Right atrium auricular region (tissue), 2 donors: Measurements from ENCODE around the gene HES5. TPM values are rescaled to one million over a fixed set of nuclear protein-coding genes. Genes with fewer than 3 reads are reported as not detected.
"Not testable (repeated sequence)": the region's sequence is repeated elsewhere in the genome, so short reads cannot be mapped to it uniquely, and the experiment has no call there.

Experiments
- DNase-seq: peaks from one replicate; pipeline ENCODE4 v3.0.0-alpha.2; 2019; ENCODE audit warnings: low spot score
- H3K27ac ChIP-seq, 2 donors: fragments of 200-600 bp; sonication (generic); 1 replicate in 1 of 2; 2 replicates in 1 of 2; pipeline ENCODE4 v1.5.1; 2016 to 2019
- H3K27me3 ChIP-seq, 2 donors: fragments of 200-600 bp; sonication (generic); one replicate each; pipeline versions ENCODE4 v1.5.1 to v1.6.0; 2017 to 2019
- H3K36me3 ChIP-seq: fragments of 200-600 bp; sonication (generic); one replicate; pipeline ENCODE4 v1.5.1; 2016
- H3K4me1 ChIP-seq, 2 donors: fragments of 200-600 bp; sonication (generic); one replicate each; pipeline versions ENCODE4 v1.5.1 to v1.6.0; 2017 to 2019
- H3K4me3 ChIP-seq, 2 donors: fragments of 200-600 bp; sonication (generic); 1 replicate in 1 of 2; 2 replicates in 1 of 2; pipeline ENCODE4 v1.5.1; 2017 to 2019; ENCODE audit warnings: mild to moderate bottlenecking in 1 of 2, moderate library complexity in 1 of 2
- H3K9me3 ChIP-seq, 2 donors: fragments of 200-600 bp; sonication (generic); one replicate each; pipeline ENCODE4 v1.5.1; 2019
- CTCF ChIP-seq, 2 donors: fragments of 200-600 bp; sonication (generic); IDR thresholded peaks; one replicate each; pipeline ENCODE4 v1.5.1; 2019; ENCODE audit warnings: antibody characterized with exemption in 2 of 2
- total RNA-seq, 2 donors: library from RNA; depleted of rRNA; stranded (reverse); fragments of >200 nt; gene quantifications; one replicate each; pipeline ENCODE4 v1.1.0, GENCODE V29; 2016

HES5 gene
- total RNA-seq: not detected

- no peak for DNase-seq
- H3K4me1 ChIP-seq: peaks cover 0 to 62% of the 10 kb centered on the region in 2 donors
- no peak for TF ChIP-seq CTCF (IDR thresholded peaks at IDR 0.05)
Observed at GRCh38 chr1:2529784-2530512, at the start of gene HES5. Gene HES5, minus strand, starts transcription at chr1:2530263. Its CDS starts 99 bp downstream, at chr1:2530164.

GRCh38 chr1:2578758-2579118, 48.7 kb upstream of the HES5 start:
- no peaks in the 10 kb centered on the region for H3K9me3 ChIP-seq
- H3K4me3 ChIP-seq: no peak overlapping the region
- DNase-seq: no peak
- TF ChIP-seq CTCF (IDR thresholded peaks at IDR 0.05): peak in 1 of 2 donors; percentile 3
- peak overlapping the region; percentile 49 to 77 for H3K27ac ChIP-seq
- H3K4me1 ChIP-seq: peaks cover 0 to 18% of the 10 kb centered on the region in 2 donors
- no peaks in the 10 kb centered on the region for H3K36me3 ChIP-seq
- H3K27me3 ChIP-seq: no peaks in the 10 kb centered on the region

More at GRCh38 chr1:2529784-2530512, at the start of gene HES5:
- Histone ChIP-seq H3K9me3 (no peaks in the 10 kb centered on the region), H3K27ac (peak within 1 kb of the TSS; percentile 43 to 79), H3K27me3 (no peaks in the 10 kb centered on the region), H3K4me3 (peak within 1 kb of the TSS; percentile 19 to 46), H3K36me3 (no peaks in the 10 kb centered on the region)

- not testable (repeated sequence) for H3K36me3 ChIP-seq, DNase-seq, H3K27me3 ChIP-seq, H3K9me3 ChIP-seq
- Histone ChIP-seq H3K4me1 (peaks cover 0 to 18% of the 10 kb centered on the region in 2 donors), H3K27ac (peak overlapping the region; percentile 49 to 77), H3K4me3 (peak overlapping the region in 1 of 2 donors; percentile 17)
Observed at GRCh38 chr1:2577565-2578075, 47.6 kb upstream of the HES5 start.

GRCh38 chr1:2575801-2576663, 46.0 kb upstream of the HES5 start:
- no peak for DNase-seq
- H3K4me1 ChIP-seq: peaks cover 0 to 18% of the 10 kb centered on the region in 2 donors
- no peaks in the 10 kb centered on the region for H3K27me3 ChIP-seq
- H3K4me3 ChIP-seq: no peak overlapping the region
- H3K36me3 ChIP-seq: no peaks in the 10 kb centered on the region
- H3K9me3 ChIP-seq: peaks cover 5 to 6% of the 10 kb centered on the region in 2 donors
- peak overlapping the region; percentile 17 to 51 for H3K27ac ChIP-seq
- no peak for TF ChIP-seq CTCF (IDR thresholded peaks at IDR 0.05)

GRCh38 chr1:2574350-2574749, 44.3 kb upstream of the HES5 start:
- no peaks in the 10 kb centered on the region for H3K27me3 ChIP-seq
- H3K27ac ChIP-seq: no peak overlapping the region
- peaks cover 0 to 18% of the 10 kb centered on the region in 2 donors for H3K4me1 ChIP-seq
- peaks cover 5 to 6% of the 10 kb centered on the region in 2 donors for H3K9me3 ChIP-seq
- no peak for DNase-seq
- no peak overlapping the region for H3K4me3 ChIP-seq
- no peak for TF ChIP-seq CTCF (IDR thresholded peaks at IDR 0.05)
- H3K36me3 ChIP-seq: no peaks in the 10 kb centered on the region
